ENCODE results near the gene DDX4. TPM values are rescaled to one million over a fixed set of nuclear protein-coding genes. Genes with fewer than 3 reads are reported as not detected.
"Not testable (repeated sequence)": the region's sequence is repeated elsewhere in the genome, so short reads cannot be mapped to it uniquely, and the experiment has no call there.

Gene DDX4
- total RNA-seq, 4 donors from 2014 or later: 0.21 TPM; not detected in 3

GRCh38 chr5:55800924-55801323 is 63.1 kb downstream of the DDX4 start:
- Histone ChIP-seq H3K27me3 (no peaks in the 10 kb centered on the region), H3K36me3 (no peaks in the 10 kb centered on the region), H3K27ac (no peak overlapping the region), H3K4me3 (no peak overlapping the region), H3K4me1 (no peaks in the 10 kb centered on the region), H3K9me3 (no peaks in the 10 kb centered on the region)
- DNase-seq (ENCODE audit: low spot score in 2 of 2): no peak
- no peak for TF ChIP-seq EP300 (IDR thresholded peaks at IDR 0.05)
- 92 to 93% methylated on average over 6 of the region's 6 CpGs for WGBS, 2 donors

DNA sequence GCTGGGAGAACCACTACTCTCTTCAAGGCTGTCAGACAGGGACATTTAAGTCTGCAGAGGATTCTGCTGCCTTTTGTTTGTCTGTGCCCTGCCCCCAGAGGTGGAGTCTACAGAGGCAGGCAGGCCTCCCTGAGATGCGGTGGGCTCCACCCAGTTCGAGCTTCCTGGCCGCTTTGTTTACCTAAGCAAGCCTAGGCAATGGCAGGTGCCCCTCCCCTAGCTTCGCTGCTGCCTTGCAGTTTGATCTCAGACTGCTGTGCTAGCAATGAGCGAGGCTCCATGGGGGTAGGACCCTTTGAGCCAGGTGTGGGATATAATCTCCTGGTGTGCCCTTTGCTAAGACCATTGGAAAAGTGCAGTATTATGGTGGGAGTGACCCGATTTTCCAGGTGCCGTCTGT is 71.0 kb downstream of the DDX4 start:
- H3K36me3 ChIP-seq; H3K4me3 ChIP-seq; H3K27me3 ChIP-seq; H3K27ac ChIP-seq; DNase-seq (ENCODE audit: low spot score in 2 of 2); H3K4me1 ChIP-seq: not testable (repeated sequence)
- 83 to 94% methylated on average over 7 of the region's 7 CpGs for WGBS, 2 donors
- H3K9me3 ChIP-seq: peaks cover 0 to 11% (median 0%) of the 10 kb centered on the region in 4 donors

GRCh38 chr5:55815939-55816338 is 78.1 kb downstream of the DDX4 start:
- H3K4me1 ChIP-seq; DNase-seq (ENCODE audit: low spot score in 2 of 2); H3K36me3 ChIP-seq; H3K4me3 ChIP-seq; H3K9me3 ChIP-seq; H3K27ac ChIP-seq; H3K27me3 ChIP-seq: not testable (repeated sequence)
- WGBS, 2 donors: 65 to 87% methylated on average over 4 of the region's 4 CpGs

DNA sequence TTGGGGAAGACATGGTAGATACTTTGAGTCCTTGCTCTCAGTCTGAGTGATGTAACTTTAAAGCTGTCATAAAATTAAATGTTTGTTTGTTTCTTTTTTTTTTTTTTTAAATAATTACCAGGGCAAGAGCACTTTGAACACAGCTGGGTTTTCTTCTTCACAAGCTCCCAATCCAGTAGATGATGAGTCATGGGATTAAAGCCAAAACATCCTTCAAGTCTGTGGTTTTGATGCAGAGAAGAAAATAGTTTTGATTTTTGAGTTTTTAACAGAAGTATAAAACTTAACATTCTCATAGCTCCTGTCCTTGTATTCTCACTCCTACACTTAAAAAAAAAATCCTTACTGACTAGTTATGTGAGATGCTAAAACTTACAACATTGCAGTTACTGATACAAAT is 78.5 kb downstream of the DDX4 start:
- TF ChIP-seq, protein P1, sequence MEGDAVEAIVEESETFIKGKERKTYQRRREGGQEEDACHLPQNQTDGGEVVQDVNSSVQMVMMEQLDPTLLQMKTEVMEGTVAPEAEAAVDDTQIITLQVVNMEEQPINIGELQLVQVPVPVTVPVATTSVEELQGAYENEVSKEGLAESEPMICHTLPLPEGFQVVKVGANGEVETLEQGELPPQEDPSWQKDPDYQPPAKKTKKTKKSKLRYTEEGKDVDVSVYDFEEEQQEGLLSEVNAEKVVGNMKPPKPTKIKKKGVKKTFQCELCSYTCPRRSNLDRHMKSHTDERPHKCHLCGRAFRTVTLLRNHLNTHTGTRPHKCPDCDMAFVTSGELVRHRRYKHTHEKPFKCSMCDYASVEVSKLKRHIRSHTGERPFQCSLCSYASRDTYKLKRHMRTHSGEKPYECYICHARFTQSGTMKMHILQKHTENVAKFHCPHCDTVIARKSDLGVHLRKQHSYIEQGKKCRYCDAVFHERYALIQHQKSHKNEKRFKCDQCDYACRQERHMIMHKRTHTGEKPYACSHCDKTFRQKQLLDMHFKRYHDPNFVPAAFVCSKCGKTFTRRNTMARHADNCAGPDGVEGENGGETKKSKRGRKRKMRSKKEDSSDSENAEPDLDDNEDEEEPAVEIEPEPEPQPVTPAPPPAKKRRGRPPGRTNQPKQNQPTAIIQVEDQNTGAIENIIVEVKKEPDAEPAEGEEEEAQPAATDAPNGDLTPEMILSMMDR (IDR thresholded peaks at IDR 0.05): no peak
- TF ChIP-seq POLR2A (IDR thresholded peaks at IDR 0.05) (no peak), EP300 (IDR thresholded peaks at IDR 0.05) (no peak)
- Histone ChIP-seq H3K9me3 (no peaks in the 10 kb centered on the region), H3K36me3 (no peaks in the 10 kb centered on the region), H3K27ac (no peak overlapping the region), H3K27me3 (peaks cover 0 to 2% of the 10 kb centered on the region in 2 donors), H3K4me1 (peaks cover 0 to under 1% (median 0%) of the 10 kb centered on the region in 4 donors), H3K4me3 (no peak overlapping the region)
- DNase-seq (ENCODE audit: low spot score in 2 of 2): no peak

- Histone ChIP-seq H3K36me3 (no peaks in the 10 kb centered on the region), H3K27ac (no peak overlapping the region), H3K9me3 (no peaks in the 10 kb centered on the region), H3K4me3 (no peak overlapping the region), H3K4me1 (peaks cover 0 to 7% (median 2%) of the 10 kb centered on the region in 4 donors), H3K27me3 (peaks cover 0 to 9% of the 10 kb centered on the region in 2 donors)
- TF ChIP-seq EP300 (IDR thresholded peaks at IDR 0.05): no peak
- no peak for TF ChIP-seq POLR2A (IDR thresholded peaks at IDR 0.05)
- TF ChIP-seq, protein P1 (IDR thresholded peaks at IDR 0.05): no peak
- 72 to 74% methylated on average over 2 of the region's 2 CpGs for WGBS, 2 donors
- DNase-seq (ENCODE audit: low spot score in 2 of 2): no peak
These were observed 79.2 kb downstream of the DDX4 start for GRCh38 chr5:55817030-55817429.

GRCh38 chr5:55820488-55820887 is 82.6 kb downstream of the DDX4 start:
- TF ChIP-seq, protein P1 (IDR thresholded peaks at IDR 0.05): no peak
- TF ChIP-seq POLR2A (IDR thresholded peaks at IDR 0.05): no peak
- TF ChIP-seq EP300 (IDR thresholded peaks at IDR 0.05): no peak
- Histone ChIP-seq H3K9me3 (no peaks in the 10 kb centered on the region), H3K27ac (no peak overlapping the region), H3K4me1 (peaks cover 0 to 11% (median 2%) of the 10 kb centered on the region in 4 donors), H3K27me3 (peaks cover 0 to 31% of the 10 kb centered on the region in 2 donors), H3K36me3 (no peaks in the 10 kb centered on the region), H3K4me3 (no peak overlapping the region)
- 84 to 86% methylated on average over 6 of the region's 6 CpGs for WGBS, 2 donors
- DNase-seq (ENCODE audit: low spot score in 2 of 2): no peak

Data from tibial nerve (tissue), 4 donors.